Astrocyte (in vitro differentiated cells and primary cell): Measurements from ENCODE around the gene PPP1R7.

Experiments used
- CTCF ChIP-seq: IDR thresholded peaks from 2 replicates; pipeline ENCODE4 v1.5.1; 2011; ENCODE audit warnings: low read depth, mild to moderate bottlenecking, inconsistent platforms, low read length, moderate library complexity; ENCODE audit not compliant: insufficient read depth
- EZH2 ChIP-seq: IDR thresholded peaks from 2 replicates; pipeline ENCODE4 v1.6.1; 2012; ENCODE audit warnings: mild to moderate bottlenecking, low read length, inconsistent platforms; ENCODE audit not compliant: insufficient read depth

- no peak for TF ChIP-seq CTCF
- TF ChIP-seq EZH2, result no peak
These were observed 54.2 kb downstream of the PPP1R7 start for GRCh38 chr2:241204490-241204889.
